Activated CD4-positive, CD25-positive, alpha-beta regulatory T cell treated with anti-CD3 and anti-CD28 coated beads, Interleukin-2, amount 50 U/mL, for 16 hours (primary cell): Measurements from ENCODE around the gene ABCA4.
"Not testable (repeated sequence)": the region's sequence is repeated elsewhere in the genome, so short reads cannot be mapped to it uniquely, and the experiment has no call there.

ENCODE experiments used
- DNase-seq: peaks from one replicate; pipeline ENCODE4 v3.0.0-alpha.2; 2020; ENCODE audit warnings: low read depth, low spot score

The ABCA4 gene

DNA sequence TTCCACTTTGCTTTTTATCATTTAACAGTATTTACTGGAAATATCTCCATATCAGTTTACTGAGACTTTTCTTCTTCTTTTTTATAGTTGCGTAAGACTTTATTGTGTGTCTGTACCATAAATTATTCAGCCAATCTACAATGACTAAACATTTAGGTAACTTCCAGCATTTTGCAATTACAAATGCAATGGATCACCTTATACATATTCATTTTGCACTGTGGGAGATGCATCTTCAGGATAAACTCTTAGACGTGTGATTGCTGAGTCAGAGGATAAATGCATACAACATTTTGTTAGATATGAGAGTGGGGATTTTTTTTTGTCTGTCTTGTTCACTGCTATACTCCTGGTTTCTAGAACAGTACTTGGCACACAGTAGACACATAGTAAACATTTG lies 116.0 kb downstream of the ABCA4 start:
- DNase-seq = no peak

DNA sequence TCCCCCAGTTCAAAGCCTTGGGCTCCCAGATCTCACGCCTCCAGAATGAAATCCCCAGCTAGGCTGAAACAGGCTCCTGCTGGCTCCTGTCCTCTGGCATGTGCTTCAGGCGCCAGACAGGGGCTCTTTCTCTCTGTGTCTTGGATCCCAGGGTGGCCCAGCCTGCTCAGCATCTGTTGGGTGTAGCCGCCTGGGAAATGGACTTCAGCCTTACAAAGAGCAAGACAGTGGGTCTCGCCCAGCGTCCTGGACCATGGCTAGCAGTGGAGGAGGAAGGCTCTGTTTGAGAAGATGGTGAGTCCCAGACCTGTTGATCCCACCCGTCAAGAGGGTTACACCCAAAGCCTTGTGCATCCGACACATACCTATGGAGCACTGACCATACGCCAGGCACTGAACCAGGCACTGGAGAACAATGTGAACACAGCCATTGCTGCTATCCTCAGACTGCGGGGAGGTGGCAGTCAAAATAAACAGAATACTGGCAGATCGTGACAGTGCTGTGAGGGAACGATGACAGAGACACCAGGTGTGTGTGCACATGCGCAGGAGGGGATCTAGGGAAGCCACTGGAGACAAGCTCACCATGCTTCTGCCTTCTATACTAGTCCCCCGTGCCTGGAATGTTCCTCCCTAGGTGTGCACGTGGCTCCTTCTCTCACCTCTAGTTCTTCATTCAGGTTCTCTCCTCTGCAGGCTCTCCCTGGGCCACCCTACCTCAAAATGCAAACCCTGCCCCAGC lies 118.7 kb downstream of the ABCA4 start:
- no peak for DNase-seq

DNA sequence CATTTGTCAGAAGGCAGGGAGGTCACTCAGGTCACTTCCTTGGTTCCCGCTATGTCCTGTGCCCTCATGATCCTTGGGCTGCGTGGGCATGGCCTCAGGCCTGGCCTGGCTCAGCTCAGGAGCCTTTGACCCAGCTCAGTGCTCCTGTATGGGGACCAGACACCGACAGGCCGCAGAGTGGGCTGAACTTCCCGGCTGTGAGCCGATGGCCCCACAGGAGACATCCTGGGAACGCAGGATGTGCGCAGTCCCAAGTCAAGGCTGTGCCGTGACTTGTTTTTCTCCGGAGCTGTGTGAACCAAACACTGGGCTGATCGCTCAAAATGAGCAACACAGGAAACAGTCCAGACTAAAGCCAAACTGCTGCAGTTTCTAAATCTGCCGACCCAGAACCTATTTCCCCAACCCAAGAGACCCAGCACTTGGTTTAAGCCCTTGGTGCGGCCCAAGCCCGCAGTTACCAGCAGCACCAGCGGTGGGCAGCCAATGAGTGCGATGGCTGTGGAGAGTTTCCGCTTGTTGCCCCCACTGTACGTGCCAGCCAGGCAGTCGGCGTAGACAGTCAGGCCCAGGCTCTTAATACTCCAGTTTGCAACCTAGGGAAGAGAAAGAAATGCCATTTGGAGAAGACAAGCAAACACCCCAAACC lies 119.4 kb downstream of the ABCA4 start:
- no peak for DNase-seq

DNA sequence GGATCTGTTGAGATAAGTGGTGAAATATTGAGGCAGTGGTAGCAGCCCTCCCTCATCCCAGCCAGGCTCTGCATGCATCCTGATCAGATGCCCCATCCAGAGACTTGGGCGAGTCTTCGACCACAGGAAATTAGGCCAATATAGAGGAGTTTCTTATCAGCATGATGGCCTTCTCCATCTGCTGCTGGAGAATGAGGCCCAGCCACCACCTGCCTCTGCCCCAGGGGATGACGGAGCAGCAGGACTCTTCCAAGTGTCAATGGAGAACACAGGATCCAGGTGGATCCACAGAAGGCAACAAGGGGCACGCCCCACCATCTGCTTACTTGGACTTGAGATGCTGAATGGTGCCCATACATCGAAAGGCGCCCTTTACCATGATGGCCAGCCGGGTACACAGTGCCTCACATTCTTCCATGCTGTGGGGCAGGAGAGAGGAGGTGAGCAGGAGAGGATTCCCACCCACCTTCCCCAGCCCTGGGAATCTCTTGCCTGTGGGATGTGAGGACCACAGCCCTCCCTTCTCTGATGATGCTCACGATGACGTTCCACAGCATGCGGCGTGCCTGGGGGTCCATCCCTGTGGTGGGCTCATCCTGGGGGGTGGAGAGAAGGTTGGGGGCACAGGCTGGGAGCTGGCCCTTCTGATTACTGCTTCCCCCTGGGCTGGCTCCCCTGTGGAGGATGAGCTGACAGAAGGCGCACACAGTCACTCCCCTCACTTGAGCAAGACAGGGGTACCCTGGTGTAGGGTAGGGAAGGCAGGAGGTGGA lies 120.3 kb downstream of the ABCA4 start:
- no peak for DNase-seq

DNA sequence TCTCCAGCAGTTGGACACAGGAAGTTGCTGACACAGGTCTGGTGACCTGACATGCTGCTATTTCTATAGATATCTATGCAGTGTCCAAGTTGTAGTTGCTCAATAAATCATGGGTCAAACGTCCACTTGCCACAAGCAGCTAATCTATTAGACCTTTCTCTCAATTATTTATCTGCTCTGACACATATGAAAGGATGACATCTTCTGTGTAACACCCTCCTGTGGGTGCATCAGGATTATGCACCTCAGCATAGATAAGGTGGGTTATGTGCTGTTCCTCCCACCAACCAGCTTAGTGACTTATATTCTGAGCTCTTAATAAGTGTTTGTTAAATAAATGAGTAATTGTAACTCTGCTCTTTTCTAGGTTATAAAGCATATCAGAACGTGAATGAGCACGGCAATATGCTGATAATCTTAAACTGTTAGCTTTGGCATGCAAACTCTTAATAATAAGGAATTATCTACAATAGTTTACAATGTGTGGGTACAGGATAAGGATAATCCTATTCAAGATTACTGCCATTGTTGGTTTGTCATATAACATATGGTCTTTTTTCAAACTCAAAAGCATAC lies 121.0 kb downstream of the ABCA4 start:
- no peak for DNase-seq

DNA sequence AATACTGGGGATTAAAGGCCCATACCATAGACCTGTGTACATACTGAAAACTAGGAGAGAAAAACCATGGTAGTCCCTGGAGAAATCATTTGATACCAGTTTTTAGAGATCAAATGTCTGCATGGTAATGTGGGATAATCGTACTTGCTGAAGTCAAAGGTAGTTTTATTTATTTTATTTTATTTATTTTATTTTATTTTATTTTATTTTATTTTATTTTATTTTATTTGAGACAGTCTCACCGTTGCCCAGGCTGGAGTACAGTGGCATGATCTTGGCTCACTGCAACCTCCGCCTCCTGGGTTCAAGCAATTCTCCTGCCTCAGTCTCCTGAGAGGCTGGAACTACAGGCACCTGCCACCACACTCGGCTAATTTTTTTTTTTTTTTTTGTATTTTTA lies 122.4 kb downstream of the ABCA4 start:
- not testable (repeated sequence) for DNase-seq

DNA sequence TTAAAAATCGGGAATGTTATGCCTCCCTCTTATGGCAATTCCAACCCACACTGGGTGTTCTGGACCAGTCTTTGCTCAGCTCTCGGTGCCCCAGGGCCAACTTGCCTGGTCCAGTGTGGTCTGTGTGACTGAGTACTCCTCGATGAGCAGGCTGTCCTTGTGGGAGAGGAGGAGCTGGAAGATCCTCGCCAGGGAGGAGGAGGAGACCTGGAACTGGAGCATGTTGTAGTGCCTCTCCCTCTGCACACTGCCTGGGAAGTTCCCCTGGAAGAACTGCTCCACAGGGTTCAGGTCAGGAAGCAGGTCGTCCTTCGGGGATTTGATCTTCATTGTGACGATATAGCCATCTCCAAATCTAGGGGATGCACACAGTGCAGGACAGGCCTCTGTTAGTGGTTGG lies 123.2 kb downstream of the ABCA4 start:
- no peak for DNase-seq

DNA sequence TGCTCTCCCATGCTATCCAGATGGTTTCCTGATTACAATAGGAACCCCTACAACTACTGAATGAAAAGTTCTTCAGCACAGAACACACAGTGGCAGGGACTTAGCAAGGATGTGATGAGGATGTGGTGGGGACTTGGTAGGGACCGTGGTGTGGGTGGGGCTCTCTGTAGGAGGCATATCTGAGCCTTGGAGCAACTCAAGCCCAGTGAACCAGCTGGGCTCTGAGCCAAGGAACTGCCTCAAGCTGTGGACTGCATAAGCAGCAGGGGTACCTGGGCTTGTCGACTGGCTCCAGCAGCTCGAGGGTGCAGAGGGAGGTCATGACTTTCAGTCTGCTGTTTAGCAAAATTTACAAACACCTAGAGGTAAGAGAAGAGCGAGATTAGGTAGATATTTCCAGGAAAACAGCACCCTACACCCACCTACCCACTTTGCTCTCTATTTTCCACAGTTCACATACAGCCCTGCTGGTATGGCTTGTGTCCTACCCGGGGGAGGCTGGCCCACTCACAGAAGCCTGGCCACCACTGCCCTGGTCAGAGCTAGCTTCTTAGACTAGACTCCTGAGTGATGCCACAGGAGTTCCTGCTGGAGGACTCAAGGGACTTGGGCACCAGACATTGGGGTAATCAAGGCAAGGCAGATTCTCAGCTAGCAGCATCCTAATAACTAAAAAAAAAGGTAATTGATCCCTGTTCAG lies 125.0 kb downstream of the ABCA4 start:
- DNase-seq = no peak

DNA sequence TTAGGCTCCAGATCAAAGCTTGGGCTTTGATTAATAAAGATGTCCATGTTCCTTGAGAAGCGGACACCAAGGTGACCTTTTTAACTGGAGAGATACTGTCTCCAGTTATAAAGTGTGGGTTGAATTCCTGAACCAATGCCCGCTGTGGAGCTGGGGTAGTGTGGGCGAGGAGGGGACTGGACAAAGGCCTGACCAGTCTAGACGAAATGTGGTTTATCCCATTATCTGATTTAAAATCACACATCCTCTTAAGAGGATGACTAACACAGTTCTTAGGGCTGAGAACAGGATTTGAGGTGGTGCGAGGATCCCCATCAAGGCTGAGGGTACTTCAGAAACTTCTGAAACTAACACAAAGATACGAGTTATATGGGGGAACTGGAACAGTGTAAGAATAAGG lies 127.2 kb downstream of the ABCA4 start:
- no peak for DNase-seq

DNA sequence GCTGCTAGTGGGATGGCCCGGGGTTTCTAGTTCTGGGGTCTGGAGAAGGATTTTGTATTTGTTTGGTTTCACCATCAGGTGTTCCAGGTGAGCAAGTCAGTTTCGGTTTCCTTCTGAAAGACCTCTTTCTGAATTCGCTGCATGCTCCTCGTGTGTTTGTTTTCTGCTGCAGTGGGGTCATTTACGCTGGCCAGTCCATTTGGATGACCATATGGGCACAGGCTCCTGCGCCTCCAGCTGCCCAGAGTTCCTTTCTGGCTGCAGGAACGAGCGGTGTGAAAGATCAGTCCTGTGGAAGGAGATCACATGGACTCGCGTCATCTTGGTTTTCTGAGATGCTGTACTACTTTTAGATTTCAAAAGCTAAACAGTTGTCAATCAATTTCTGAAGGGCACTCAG lies 128.0 kb downstream of the ABCA4 start:
- DNase-seq = no peak

DNA sequence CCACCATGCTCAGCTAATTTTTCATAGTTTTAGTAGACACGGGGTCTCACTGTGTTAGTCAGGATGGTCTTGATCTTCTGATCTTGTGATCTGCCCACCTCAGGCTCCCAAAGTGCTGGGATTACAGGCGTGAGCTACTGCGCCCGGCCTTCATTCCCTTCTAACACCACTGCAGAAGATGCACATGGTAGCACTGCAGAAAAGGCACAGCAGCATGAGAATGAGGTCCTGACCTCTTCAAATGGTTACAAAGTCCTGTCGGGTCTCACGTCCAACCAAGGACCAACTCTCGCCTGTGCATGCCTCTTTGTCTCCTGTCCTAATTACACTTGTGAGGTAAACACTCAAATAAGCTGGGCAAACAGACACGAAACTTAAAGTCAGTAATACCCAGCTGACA lies 128.8 kb downstream of the ABCA4 start:
- DNase-seq = no peak

DNA sequence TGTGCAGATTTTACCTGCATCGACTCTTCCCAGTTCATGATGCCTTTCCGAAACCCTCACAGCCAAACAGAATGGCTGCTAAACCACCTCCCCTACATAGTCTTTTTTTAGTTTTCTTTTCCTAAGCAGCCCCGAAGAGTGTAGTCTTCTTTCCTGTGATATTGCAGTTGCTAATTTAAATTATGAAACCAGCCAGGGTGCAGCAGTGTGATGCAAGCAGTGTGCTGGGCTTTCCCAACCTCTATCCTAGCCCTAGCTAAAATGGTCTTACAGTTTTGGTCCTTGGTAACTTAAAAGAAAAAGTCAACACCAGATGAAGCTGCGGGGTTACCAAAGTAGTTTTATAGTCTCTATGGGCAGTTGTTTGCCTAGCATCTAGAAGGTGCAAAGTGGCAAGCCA lies 129.7 kb downstream of the ABCA4 start:
- DNase-seq = no peak

DNA sequence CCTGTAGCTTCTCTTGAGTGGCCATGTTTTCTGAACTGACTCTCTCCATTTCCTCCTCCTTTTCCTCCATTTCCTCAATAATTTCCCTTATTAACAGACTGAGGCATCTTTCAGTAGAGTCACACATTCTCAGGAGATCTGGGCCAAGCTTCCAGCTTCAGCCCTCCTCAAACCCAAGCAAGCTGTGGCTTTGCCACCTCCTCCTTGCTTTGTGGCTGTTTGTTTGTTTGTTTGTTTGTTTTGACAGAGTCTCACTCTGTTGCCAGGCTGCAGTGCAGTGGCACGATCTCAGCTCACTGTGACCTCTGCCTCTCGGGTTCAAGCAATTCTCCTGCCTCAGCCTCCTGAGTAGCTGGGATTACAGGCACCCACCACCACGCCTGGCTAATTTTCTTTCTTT lies 130.5 kb downstream of the ABCA4 start:
- not testable (repeated sequence) for DNase-seq

DNA sequence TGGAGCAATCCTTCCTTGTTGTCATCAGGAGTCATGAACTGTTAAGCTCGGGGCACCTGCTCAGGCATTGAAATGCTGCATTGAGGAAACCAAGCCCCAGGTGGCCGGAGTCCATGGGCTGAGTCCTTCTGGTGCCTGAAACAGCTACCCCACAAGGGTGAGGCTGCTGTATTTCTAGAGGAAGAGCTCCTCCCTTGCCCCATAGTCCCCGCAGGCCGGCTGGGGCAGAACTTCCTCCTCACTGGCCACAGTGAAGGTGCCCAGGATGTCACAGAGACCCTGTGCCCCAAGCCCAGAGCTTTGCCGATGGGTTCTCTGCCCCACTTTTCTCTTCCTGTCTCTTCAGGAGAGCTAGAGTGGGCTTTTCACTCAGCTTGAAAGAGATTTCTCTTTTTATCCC lies 130.9 kb downstream of the ABCA4 start:
- no peak for DNase-seq

DNA sequence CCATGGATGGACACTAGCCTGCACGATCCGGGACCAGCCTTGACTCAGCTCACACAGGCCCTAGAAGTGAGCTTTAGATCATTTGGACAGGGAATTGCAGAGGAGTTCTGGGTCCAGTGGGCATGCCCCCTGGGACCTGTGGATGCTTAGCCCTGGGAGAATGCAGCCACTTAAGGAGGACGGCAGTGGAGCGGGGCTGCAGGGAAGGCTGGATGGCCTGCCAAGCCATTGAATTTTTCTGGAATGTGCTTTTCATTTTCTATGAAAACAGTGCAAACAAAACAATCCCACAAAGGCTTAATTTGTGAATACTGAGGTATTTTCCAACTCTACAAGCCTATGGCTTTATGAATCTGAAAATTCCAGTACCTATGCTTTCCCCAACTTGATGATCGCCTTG lies 131.3 kb downstream of the ABCA4 start:
- no peak for DNase-seq

DNA sequence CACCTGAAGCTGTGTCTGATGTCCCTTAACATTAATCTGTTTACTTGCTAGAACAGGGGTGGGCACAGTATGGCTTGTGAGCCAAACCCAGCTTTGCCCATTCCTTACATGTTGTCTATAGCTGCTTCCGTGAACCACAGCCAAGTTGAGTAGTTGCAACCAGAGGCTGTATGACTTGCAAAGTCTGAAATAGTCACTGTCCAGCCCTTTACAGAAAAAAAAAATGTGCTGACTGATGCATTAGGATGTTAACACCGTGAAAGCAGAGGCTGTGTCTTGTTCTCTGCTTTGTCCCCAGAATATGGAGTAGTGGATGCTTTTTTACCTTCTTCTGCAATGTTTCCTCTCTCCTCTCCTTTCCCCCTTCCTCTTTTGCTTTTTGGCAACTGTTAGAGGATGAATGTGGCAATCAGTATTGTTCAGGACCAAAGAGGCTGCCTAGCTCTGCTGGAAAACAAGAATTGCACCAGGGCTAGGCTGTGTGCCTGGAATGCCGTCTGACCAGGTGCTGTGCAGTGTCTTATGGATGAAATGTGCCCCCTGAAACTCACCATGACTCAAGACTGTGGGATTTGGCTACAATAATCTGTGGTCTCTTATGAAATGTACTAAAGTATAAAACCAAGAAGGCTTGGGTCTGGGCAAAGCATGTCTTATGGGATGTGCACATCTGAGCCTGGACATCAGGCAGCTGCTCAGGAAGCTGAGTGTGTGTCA lies 132.2 kb downstream of the ABCA4 start:
- no peak for DNase-seq

DNA sequence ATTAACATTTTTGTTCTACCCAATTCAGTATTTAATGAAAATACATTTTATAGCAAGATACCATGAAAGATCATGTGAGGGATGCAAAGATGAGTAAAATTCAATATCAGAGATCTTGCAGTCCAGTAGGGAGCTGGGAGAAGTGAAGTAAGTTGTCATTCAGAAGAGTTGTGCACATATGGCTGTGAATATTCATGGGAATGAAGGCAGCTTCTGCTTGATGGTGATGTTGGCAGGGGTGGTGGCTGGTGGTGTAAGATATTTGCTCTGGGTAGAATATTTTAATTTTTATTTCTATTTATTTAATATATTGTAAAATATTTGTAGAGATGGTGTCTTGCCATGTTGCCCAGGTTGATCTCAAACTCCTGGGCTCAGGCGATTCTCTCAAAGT lies 139.7 kb downstream of the ABCA4 start:
- DNase-seq = no peak

DNA sequence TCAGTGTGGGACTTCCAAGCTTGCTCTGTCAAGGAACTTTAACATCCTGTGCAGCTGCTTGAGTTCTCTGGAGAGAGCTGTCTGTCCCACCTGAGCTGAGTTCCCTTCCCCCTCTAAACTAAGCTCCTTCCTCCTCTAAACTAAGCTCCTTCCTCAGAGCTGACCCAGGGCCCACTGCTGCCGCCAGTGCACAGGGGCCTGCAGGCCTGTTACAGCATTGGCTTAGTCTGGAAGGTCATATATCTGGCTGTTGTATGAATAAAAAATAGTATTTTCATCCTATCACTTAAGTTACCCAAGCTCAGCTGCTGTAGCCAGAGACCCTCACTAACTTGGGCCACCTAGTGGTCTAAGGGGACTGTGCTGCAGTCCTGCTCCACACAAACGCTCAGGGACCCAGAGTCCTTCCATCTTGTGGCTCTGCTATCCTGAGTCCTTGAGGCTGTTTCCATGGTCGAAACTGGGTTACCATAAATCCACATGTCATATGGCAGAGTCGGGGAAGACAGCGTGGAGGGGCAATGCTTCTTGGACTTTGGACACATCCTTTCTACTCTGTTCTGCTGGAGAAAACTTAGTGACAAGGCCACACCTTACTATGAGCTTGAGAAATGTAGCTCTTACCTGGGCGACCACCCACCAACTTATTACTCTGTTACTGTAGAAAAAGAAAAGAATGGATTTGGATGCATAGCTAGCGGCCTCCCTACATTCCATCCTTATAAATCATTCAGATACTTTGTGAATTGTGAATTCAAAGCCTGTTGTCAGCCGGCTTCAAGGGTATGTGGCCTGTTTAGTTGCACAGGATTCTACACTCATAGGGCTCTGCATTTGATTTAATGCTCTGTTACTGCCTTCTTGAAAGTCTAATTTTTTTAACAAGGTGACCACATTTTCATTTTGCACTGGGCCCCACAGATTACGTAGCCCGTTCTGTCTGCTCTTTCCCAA lies 140.4 kb downstream of the ABCA4 start:
- no peak for DNase-seq

DNA sequence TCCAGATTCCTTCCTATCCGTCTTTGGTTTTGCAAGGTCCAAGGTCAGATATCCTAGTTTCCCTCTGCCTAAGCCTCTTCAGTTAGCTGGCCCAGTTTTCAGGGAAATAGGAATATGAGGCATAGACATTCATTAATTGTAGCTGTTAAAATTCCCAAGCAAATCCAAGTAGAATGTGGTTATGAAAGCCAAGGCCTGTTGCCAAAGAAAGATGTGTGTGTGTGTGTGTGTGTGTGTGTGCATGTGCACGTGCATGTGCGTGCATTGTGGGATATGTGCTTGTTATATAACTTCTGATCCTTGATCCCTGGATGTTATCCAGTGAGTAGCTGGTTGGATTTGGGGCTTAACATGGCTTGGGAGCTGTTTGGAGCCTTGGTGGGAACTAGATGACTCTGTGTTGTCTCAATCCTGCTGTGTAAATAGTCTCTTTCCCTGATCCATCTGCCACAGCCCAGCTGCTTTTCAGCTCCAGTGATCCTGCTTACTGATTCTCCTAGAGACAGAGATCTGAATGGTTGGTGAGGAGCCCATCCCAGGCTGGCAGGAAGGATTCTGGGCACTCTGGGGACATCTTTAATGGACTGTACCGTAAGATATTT lies 141.1 kb downstream of the ABCA4 start:
- no peak for DNase-seq
